Measurements from ENCODE around the gene TATDN2. TPM values are rescaled to one million over a fixed set of nuclear protein-coding genes. Genes with fewer than 3 reads are reported as not detected.

Gene TATDN2
- polyA plus RNA-seq, 2 of the 4 experiments (the other 2 are of a cell fraction) = 22.4 to 34.9 TPM

GRCh38 chr3:10234526-10235230 lies 13.6 kb upstream of the TATDN2 start:
- no peak for FAIRE-seq
- H3K4me2 ChIP-seq = no peak overlapping the region
- peak in 1 of 2 experiments; percentile 80; a peak in 4 of 6 replicates for ATAC-seq
- ChIA-PET CTCF (no interaction called here), POLR2A (no interaction called here)
- H3K27ac ChIP-seq = no peak overlapping the region
- H3K4me3 ChIP-seq = no peak overlapping the region
- no peaks in the 10 kb centered on the region for H3K9me3 ChIP-seq
- H3K4me1 ChIP-seq = no peaks in the 10 kb centered on the region
- WGBS (ENCODE audit: missing lambda C conversion rate) = 93% methylated on average over 36 of the region's 36 CpGs
- TF ChIP-seq CBX2 (IDR thresholded peaks at IDR 0.05; ENCODE audit: borderline replicate concordance, low read depth) (no peak), HMGXB4 (CRISPR knock-in tag; IDR thresholded peaks at IDR 0.05; ENCODE audit: borderline replicate concordance) (no peak), SREBF2 (IDR thresholded peaks at IDR 0.05) (no peak), USF2 (IDR thresholded peaks at IDR 0.05) (no peak), GATA3 (IDR thresholded peaks at IDR 0.05; ENCODE audit: borderline replicate concordance) (no peak), NR3C1 (IDR thresholded peaks at IDR 0.05) (no peak), REST (IDR thresholded peaks at IDR 0.05) (no peak)
- no peak for DNase-seq (ENCODE audit: low read depth in 1 of 2, low spot score in 1 of 2)

GRCh38 chr3:10235551-10235950 lies 12.7 kb upstream of the TATDN2 start:
- ATAC-seq (no peak), FAIRE-seq (no peak), DNase-seq (ENCODE audit: low read depth in 1 of 2, low spot score in 1 of 2) (no peak)
- no peak overlapping the region for H3K27ac ChIP-seq
- WGBS (ENCODE audit: missing lambda C conversion rate) = 84% methylated on average over 6 of the region's 6 CpGs
- CTCF ChIA-PET = no interaction called here
- H3K4me2 ChIP-seq = no peak overlapping the region
- no peak for TF ChIP-seq REST (IDR thresholded peaks at IDR 0.05)
- TF ChIP-seq TP53 (CRISPR knock-in tag; IDR thresholded peaks at IDR 0.05) = no peak
- no peak for TF ChIP-seq MAZ (IDR thresholded peaks at IDR 0.05; ENCODE audit: borderline replicate concordance, low read depth, low read length)
- no peak for TF ChIP-seq CHD2 (IDR thresholded peaks at IDR 0.05; ENCODE audit: low read length, partially characterized antibody)
- TF ChIP-seq HOXB13 (CRISPR knock-in tag; IDR thresholded peaks at IDR 0.05; ENCODE audit: low read depth) = no peak
- POLR2A ChIA-PET = no interaction called here
- H3K4me3 ChIP-seq = no peak overlapping the region
- H3K4me1 ChIP-seq = no peaks in the 10 kb centered on the region
- H3K9me3 ChIP-seq = no peaks in the 10 kb centered on the region
